Chondrocyte (in vitro differentiated cells): ENCODE measurements around the gene KLHL20. TPM values are rescaled to one million over a fixed set of nuclear protein-coding genes. Genes with fewer than 3 reads are reported as not detected.

ENCODE experiments used
- DNase-seq: peaks from one replicate; pipeline ENCODE4 v3.0.0; 2021; ENCODE audit warnings: mixed read lengths, low spot score
- H3K27ac Mint-ChIP-seq: one replicate; pipeline ENCODE4 v1.8.0; 2021; ENCODE audit warnings: mild to moderate bottlenecking, moderate library complexity, mixed read lengths; ENCODE audit not compliant: unreplicated experiment
- H3K27me3 Mint-ChIP-seq: 2 replicates; pipeline ENCODE4 v1.8.0; 2021; ENCODE audit warnings: low read depth, mixed read lengths
- H3K36me3 Mint-ChIP-seq: 2 replicates; pipeline ENCODE4 v1.8.0; 2021; ENCODE audit warnings: low read depth, mixed read lengths
- H3K4me1 Mint-ChIP-seq: 2 replicates; pipeline ENCODE4 v1.8.0; 2021; ENCODE audit warnings: low read depth, mild to moderate bottlenecking, mixed read lengths
- H3K4me3 Mint-ChIP-seq: one replicate; pipeline ENCODE4 v1.8.0; 2021; ENCODE audit warnings: mild to moderate bottlenecking, moderate library complexity, mixed read lengths; ENCODE audit not compliant: unreplicated experiment
- H3K9me3 Mint-ChIP-seq: 2 replicates; pipeline ENCODE4 v1.8.0; 2021; ENCODE audit warnings: low read depth, mixed read lengths
- total RNA-seq: library from RNA; stranded (reverse); gene quantifications from 3 replicates; pipeline ENCODE4 v1.2.1, GENCODE V29; 2021
- TF ChIP-seq, protein P1 (sequence below): fragments of 200-600 bp; sonication (generic); IDR thresholded peaks from 2 replicates; pipeline ENCODE4 v1.5.0; 2021; ENCODE audit warnings: antibody characterized with exemption, mild to moderate bottlenecking, moderate library complexity

The KLHL20 gene
- total RNA-seq, 1 donor from 2014 or later, result 29.2 TPM

DNA sequence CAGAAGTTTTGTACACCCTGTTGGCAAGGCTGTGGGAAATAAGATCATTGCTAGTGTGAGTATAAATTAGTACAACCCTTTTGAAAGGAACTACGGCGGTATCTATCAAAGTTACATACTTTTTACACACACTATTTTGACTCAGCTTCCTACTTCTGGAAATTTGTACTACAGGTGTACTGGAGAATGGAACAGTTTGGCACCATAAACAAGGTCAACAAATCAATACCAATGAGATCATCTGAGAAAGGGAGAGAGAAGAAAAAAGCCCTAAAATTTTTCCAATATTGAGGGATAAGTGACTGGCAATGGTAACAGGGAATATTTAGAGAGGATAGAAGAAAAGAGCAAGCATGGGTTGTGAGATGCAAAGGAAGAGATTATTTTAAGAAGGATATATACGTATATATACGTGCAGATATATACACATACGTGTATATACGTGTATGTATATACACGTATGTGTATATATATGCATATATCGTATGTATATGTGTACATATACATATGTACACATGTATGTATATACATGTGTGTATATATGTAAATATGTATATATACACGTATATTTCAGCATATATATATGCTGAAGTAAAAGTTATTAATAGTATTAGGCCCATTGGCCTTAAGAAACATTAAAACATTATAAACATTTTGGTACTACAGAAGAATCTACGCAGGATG lies 27.6 kb downstream of the KLHL20 start:
- Mint-ChIP-seq H3K4me1 (no peaks in the 10 kb centered on the region), H3K27me3 (no peaks in the 10 kb centered on the region), H3K27ac (no peak overlapping the region), H3K9me3 (peaks cover 6% of the 10 kb centered on the region), H3K36me3 (peaks cover 21% of the 10 kb centered on the region), H3K4me3 (no peak overlapping the region)
- DNase-seq, result no peak
- TF ChIP-seq, protein P1, sequence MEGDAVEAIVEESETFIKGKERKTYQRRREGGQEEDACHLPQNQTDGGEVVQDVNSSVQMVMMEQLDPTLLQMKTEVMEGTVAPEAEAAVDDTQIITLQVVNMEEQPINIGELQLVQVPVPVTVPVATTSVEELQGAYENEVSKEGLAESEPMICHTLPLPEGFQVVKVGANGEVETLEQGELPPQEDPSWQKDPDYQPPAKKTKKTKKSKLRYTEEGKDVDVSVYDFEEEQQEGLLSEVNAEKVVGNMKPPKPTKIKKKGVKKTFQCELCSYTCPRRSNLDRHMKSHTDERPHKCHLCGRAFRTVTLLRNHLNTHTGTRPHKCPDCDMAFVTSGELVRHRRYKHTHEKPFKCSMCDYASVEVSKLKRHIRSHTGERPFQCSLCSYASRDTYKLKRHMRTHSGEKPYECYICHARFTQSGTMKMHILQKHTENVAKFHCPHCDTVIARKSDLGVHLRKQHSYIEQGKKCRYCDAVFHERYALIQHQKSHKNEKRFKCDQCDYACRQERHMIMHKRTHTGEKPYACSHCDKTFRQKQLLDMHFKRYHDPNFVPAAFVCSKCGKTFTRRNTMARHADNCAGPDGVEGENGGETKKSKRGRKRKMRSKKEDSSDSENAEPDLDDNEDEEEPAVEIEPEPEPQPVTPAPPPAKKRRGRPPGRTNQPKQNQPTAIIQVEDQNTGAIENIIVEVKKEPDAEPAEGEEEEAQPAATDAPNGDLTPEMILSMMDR, result no peak

DNA sequence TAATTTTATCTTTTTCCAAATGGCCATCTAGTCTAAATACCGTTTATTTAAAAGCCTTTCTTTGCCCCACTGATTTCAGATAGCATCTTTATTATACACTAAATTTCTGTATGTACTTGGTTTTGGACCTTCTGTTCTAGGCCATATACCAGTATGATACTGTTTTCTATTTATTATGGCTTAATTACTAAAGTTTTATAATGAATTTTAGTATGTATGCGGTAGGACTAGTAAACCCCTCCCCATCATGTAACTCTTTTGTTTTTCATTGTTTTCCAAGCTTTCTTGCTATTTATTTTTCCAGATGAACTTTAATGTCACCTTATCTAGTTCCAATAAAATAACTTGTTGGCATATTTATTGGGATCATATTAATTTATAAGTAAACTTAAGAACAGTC lies 29.9 kb downstream of the KLHL20 start:
- Mint-ChIP-seq H3K4me1 (no peaks in the 10 kb centered on the region), H3K27me3 (no peaks in the 10 kb centered on the region), H3K4me3 (no peak overlapping the region), H3K9me3 (peaks cover 2% of the 10 kb centered on the region), H3K36me3 (peaks cover 13% of the 10 kb centered on the region), H3K27ac (no peak overlapping the region)
- no peak for DNase-seq
- TF ChIP-seq, protein P1, result no peak

DNA sequence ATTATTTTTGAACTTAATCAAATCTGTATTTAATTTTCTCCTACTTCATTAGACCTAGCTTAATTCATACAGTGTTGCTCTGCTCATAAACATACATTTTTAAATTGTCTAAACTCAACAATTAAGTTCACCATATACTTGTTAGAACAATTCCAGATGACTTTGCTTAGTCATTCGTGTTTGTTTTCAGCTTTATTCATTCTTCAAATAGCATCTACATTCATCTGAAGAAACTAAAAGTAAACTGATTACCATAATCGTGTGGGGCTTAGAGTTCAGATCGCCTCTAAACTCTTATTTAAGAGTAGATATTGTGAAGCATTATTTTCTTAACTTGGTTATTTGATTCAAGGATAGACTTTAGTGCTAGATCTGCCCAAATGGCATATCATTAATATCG lies 34.4 kb downstream of the KLHL20 start:
- no peak overlapping the region for H3K27ac Mint-ChIP-seq
- DNase-seq, result no peak
- TF ChIP-seq, protein P1, result no peak
- H3K9me3 Mint-ChIP-seq, result no peaks in the 10 kb centered on the region
- no peaks in the 10 kb centered on the region for H3K4me1 Mint-ChIP-seq
- no peaks in the 10 kb centered on the region for H3K27me3 Mint-ChIP-seq
- H3K36me3 Mint-ChIP-seq, result peaks cover 14% of the 10 kb centered on the region
- no peak overlapping the region for H3K4me3 Mint-ChIP-seq

DNA sequence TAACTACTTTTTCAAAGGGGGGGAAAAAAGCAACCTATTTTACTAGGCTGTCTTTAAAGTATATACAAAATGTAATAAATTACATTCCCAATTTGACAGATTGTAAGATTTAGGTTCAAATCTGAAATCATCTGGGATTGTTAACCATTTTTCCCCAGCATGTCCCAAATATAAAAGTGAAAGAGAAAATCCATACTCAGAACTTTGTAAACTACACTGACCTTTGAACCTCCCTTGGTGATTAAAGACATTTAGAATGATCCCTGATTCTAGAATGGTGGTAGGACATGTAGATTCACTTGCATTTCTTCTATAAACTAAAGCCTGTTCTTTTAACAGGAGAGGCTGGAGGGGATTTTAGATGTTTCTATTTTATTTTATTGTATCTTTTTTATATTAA lies 39.0 kb downstream of the KLHL20 start:
- no peaks in the 10 kb centered on the region for H3K9me3 Mint-ChIP-seq
- TF ChIP-seq, protein P1, result no peak
- H3K27me3 Mint-ChIP-seq, result no peaks in the 10 kb centered on the region
- H3K4me3 Mint-ChIP-seq, result no peak overlapping the region
- H3K27ac Mint-ChIP-seq, result no peak overlapping the region
- H3K36me3 Mint-ChIP-seq, result peaks cover 36% of the 10 kb centered on the region
- DNase-seq, result no peak
- no peaks in the 10 kb centered on the region for H3K4me1 Mint-ChIP-seq

DNA sequence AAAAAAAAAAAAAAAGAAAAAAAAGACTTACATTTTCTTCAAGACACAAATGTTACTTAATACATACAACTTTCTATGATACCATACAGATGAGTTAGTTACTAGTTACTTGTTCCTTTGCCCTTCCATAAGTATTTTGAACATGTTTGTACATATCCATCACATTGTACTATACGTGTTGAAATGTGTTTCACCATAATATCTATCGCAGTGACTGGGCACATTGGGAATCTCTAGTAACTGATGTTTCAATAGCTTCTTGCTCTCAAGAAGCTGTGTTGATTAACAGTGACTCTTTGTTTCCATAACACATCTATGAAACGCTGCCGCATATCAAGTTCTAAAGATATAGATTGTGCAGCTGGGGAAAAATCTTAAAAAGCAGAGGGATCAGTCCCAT lies 42.9 kb downstream of the KLHL20 start:
- Mint-ChIP-seq H3K4me3 (no peak overlapping the region), H3K4me1 (no peaks in the 10 kb centered on the region), H3K27ac (no peak overlapping the region), H3K27me3 (no peaks in the 10 kb centered on the region), H3K36me3 (peaks cover 62% of the 10 kb centered on the region), H3K9me3 (peaks cover 31% of the 10 kb centered on the region)
- DNase-seq, result no peak
- TF ChIP-seq, protein P1, result no peak
